Fibroblast of lung (primary cell): ENCODE measurements around the gene ST3GAL6. TPM values are rescaled to one million over a fixed set of nuclear protein-coding genes. Genes with fewer than 3 reads are reported as not detected.

Experiments used
- DNase-seq, 2 donors: peaks; one replicate each; pipeline versions ENCODE4 v3.0.0 to v3.0.0-alpha.2; 2010; ENCODE audit warnings: low read depth in 2 of 2
- H2AFZ ChIP-seq: 2 replicates; pipeline ENCODE4 v1.5.1; 2012; ENCODE audit warnings: low read length, control low read depth, inconsistent platforms
- H3K27ac ChIP-seq: 2 replicates; pipeline ENCODE4 v1.5.1; 2011; ENCODE audit warnings: low read length, control low read depth; ENCODE audit not compliant: insufficient read depth
- H3K27me3 ChIP-seq: 2 replicates; pipeline ENCODE4 v1.5.1; 2011; ENCODE audit warnings: mild to moderate bottlenecking, low read length; ENCODE audit not compliant: control insufficient read depth, insufficient read depth
- H3K36me3 ChIP-seq: 2 replicates; pipeline ENCODE4 v1.5.1; 2011; ENCODE audit warnings: low read length; ENCODE audit not compliant: control insufficient read depth, insufficient read depth
- H3K4me1 ChIP-seq: 2 replicates; pipeline ENCODE4 v1.5.1; 2011; ENCODE audit warnings: low read length; ENCODE audit not compliant: control insufficient read depth, insufficient read depth; ENCODE audit errors: extremely low read depth
- H3K4me2 ChIP-seq: 2 replicates; pipeline ENCODE4 v1.5.1; 2011; ENCODE audit warnings: low read length, control low read depth; ENCODE audit not compliant: insufficient read depth; ENCODE audit errors: extremely low read depth
- H3K4me3 ChIP-seq, 4 experiments: fragments of 200-600 bp in 1 of 4; sonication (generic) in 1 of 4; replicated peaks in 1 of 4; 2 replicates each; pipeline ENCODE4 v1.5.1; 2011 to 2016; ENCODE audit warnings: low read length in 4 of 4, low read depth in 3 of 4, mild to moderate bottlenecking in 3 of 4, control low read depth in 2 of 4, inconsistent platforms in 1 of 4, mixed read lengths in 1 of 4; ENCODE audit not compliant: insufficient read depth in 1 of 4; ENCODE audit errors: control extremely low read depth in 1 of 4
- H3K79me2 ChIP-seq: 2 replicates; pipeline ENCODE4 v1.5.1; 2012; ENCODE audit warnings: mild to moderate bottlenecking, low read length, inconsistent platforms; ENCODE audit not compliant: control insufficient read depth, insufficient read depth
- H3K9ac ChIP-seq: 2 replicates; pipeline ENCODE4 v1.5.1; 2011; ENCODE audit warnings: mild to moderate bottlenecking, low read length, control low read depth; ENCODE audit not compliant: insufficient read depth
- H3K9me3 ChIP-seq: 2 replicates; pipeline ENCODE4 v1.5.1; 2012; ENCODE audit warnings: low read depth, low read length; ENCODE audit not compliant: control insufficient read depth, insufficient read depth
- H4K20me1 ChIP-seq: 2 replicates; pipeline ENCODE4 v1.5.1; 2011; ENCODE audit warnings: low read length; ENCODE audit not compliant: control insufficient read depth, insufficient read depth; ENCODE audit errors: extremely low read depth
- CTCF ChIP-seq, 2 donors: IDR thresholded peaks in 1 of 2; conservative IDR thresholded peaks in 1 of 2; 1 replicate in 1 of 2; 2 replicates in 1 of 2; pipeline ENCODE4 v1.5.1; 2011 to 2012; ENCODE audit warnings: low read length in 2 of 2, control low read depth in 1 of 2, inconsistent platforms in 1 of 2, low read depth in 1 of 2, mild to moderate bottlenecking in 1 of 2
- EZH2 ChIP-seq: IDR thresholded peaks from 2 replicates; pipeline ENCODE4 v1.5.1; 2012; ENCODE audit warnings: low read length, control low read depth, mild to moderate bottlenecking; ENCODE audit errors: missing control alignments
- polyA plus RNA-seq, 2 donors: library from polyadenylated mRNA; depleted of rRNA in 1 of 2; stranded (reverse) in 1 of 2; unstranded in 1 of 2; fragments of >200 nt; gene quantifications; 2 replicates each; pipeline ENCODE4 v1.2.1, GENCODE V29; 2011 to 2012; ENCODE audit warnings: missing spikeins in 1 of 2
- total RNA-seq: library from RNA; depleted of rRNA; stranded (reverse); fragments of >200 nt; gene quantifications from 2 replicates; pipeline ENCODE4 v1.2.1, GENCODE V29; 2014

Gene ST3GAL6
- total and polyA plus RNA-seq, 2 donors (not counting 1 experiment from before 2014, with no cell fraction given), result 1.7 to 4.1 TPM

GRCh38 chr3:98718730-98719129 is 44.4 kb upstream of the ST3GAL6 start:
- TF ChIP-seq CTCF (conservative IDR thresholded peaks at IDR 0.05 in 1 of 2, IDR thresholded peaks at IDR 0.05 in 1 of 2; ENCODE audit: low read depth in 1 of 2, low read length in 2 of 2) (no peak), EZH2 (no peak)
- no peak overlapping the region for H2AFZ ChIP-seq
- no peak overlapping the region for H3K27ac ChIP-seq
- no peaks in the 10 kb centered on the region for H3K9me3 ChIP-seq
- H3K27me3 ChIP-seq, result no peaks in the 10 kb centered on the region
- no peak overlapping the region for H3K4me3 ChIP-seq
- no peak overlapping the region for H3K9ac ChIP-seq
- no peak overlapping the region for H3K4me2 ChIP-seq
- no peaks in the 10 kb centered on the region for H3K4me1 ChIP-seq
- H3K79me2 ChIP-seq, result no peaks in the 10 kb centered on the region
- no peaks in the 10 kb centered on the region for H3K36me3 ChIP-seq
- no peaks in the 10 kb centered on the region for H4K20me1 ChIP-seq
- no peak for DNase-seq

DNA sequence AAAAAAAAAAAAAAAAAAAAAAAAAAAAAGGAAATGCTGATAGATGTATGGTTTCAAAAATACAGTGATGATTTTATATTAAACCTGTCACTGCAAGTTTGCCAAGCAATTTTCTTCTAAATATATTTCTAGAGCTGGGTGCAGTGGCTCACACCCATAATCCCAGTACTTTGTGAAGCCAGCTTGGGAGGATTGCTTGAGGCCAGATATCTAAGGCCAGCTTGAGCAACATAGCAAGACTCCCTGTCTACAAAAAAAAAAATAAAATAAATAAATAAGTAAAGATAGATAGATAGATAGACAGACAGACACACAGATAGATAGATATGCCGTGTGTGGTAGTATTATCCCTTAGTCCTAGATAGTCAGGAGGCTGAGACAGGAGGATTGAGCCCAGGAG is 41.4 kb upstream of the ST3GAL6 start:
- no peak overlapping the region for H3K9ac ChIP-seq
- no peak overlapping the region for H3K4me3 ChIP-seq
- no peak overlapping the region for H3K4me2 ChIP-seq
- DNase-seq, result no peak
- no peaks in the 10 kb centered on the region for H3K4me1 ChIP-seq
- H2AFZ ChIP-seq, result no peak overlapping the region
- H3K9me3 ChIP-seq, result no peaks in the 10 kb centered on the region
- H3K79me2 ChIP-seq, result no peaks in the 10 kb centered on the region
- no peaks in the 10 kb centered on the region for H3K27me3 ChIP-seq
- TF ChIP-seq CTCF (conservative IDR thresholded peaks at IDR 0.05 in 1 of 2, IDR thresholded peaks at IDR 0.05 in 1 of 2; ENCODE audit: low read depth in 1 of 2, low read length in 2 of 2) (no peak), EZH2 (no peak)
- H3K27ac ChIP-seq, result no peak overlapping the region
- H4K20me1 ChIP-seq, result no peaks in the 10 kb centered on the region
- H3K36me3 ChIP-seq, result no peaks in the 10 kb centered on the region

GRCh38 chr3:98722389-98722788 is 40.8 kb upstream of the ST3GAL6 start:
- no peak overlapping the region for H3K4me3 ChIP-seq
- no peak overlapping the region for H3K27ac ChIP-seq
- TF ChIP-seq CTCF (conservative IDR thresholded peaks at IDR 0.05 in 1 of 2, IDR thresholded peaks at IDR 0.05 in 1 of 2; ENCODE audit: low read depth in 1 of 2, low read length in 2 of 2) (no peak), EZH2 (no peak)
- no peak overlapping the region for H3K4me2 ChIP-seq
- H2AFZ ChIP-seq, result no peak overlapping the region
- no peaks in the 10 kb centered on the region for H3K27me3 ChIP-seq
- no peaks in the 10 kb centered on the region for H3K36me3 ChIP-seq
- no peaks in the 10 kb centered on the region for H4K20me1 ChIP-seq
- H3K79me2 ChIP-seq, result no peaks in the 10 kb centered on the region
- no peak overlapping the region for H3K9ac ChIP-seq
- no peaks in the 10 kb centered on the region for H3K9me3 ChIP-seq
- no peaks in the 10 kb centered on the region for H3K4me1 ChIP-seq
- no peak for DNase-seq
